Measurements from ENCODE around the gene EPHB3. TPM values are rescaled to one million over a fixed set of nuclear protein-coding genes. Genes with fewer than 3 reads are reported as not detected.
"Not testable (repeated sequence)": the region's sequence is repeated elsewhere in the genome, so short reads cannot be mapped to it uniquely, and the experiment has no call there.

EPHB3 gene
- total RNA-seq, 2 donors from 2014 or later: 40.1 to 64.2 TPM

- no peak overlapping the region for H3K27ac ChIP-seq
- DNase-seq: no peak
Observed at GRCh38 chr3:184611607-184612281, 50.2 kb downstream of the EPHB3 start.

DNA sequence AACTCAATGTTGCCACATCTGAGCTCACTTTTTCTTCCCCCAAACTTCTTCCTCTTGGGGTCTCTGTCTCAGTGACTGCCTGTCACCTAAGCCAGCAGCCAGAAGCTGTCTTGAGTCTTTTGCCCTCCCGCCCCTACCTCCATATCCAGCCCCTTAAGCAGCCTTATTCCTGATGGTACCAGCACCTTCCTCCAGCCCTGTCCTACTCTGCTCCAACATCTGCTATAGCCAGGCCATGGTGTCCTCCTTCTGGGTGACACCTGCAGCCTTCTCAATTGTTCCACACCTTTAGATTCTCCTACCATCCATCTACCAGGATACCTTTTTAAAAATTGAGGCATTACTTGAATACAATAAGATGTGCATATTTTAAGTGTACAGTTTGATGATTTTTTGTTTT, 53.8 kb downstream of the EPHB3 start:
- intact Hi-C loops (cut with DNase I): no loop called here
- no peak for DNase-seq
- Histone ChIP-seq H3K27ac (no peak overlapping the region), H3K4me1 (no peaks in the 10 kb centered on the region), H3K4me3 (no peak overlapping the region), H3K9me3 (no peaks in the 10 kb centered on the region), H3K36me3 (no peaks in the 10 kb centered on the region), H3K27me3 (no peaks in the 10 kb centered on the region), H3K9ac (ENCODE audit: low read depth in 2 of 2, low read length in 2 of 2) (no peak overlapping the region)
- TF ChIP-seq, protein P1, sequence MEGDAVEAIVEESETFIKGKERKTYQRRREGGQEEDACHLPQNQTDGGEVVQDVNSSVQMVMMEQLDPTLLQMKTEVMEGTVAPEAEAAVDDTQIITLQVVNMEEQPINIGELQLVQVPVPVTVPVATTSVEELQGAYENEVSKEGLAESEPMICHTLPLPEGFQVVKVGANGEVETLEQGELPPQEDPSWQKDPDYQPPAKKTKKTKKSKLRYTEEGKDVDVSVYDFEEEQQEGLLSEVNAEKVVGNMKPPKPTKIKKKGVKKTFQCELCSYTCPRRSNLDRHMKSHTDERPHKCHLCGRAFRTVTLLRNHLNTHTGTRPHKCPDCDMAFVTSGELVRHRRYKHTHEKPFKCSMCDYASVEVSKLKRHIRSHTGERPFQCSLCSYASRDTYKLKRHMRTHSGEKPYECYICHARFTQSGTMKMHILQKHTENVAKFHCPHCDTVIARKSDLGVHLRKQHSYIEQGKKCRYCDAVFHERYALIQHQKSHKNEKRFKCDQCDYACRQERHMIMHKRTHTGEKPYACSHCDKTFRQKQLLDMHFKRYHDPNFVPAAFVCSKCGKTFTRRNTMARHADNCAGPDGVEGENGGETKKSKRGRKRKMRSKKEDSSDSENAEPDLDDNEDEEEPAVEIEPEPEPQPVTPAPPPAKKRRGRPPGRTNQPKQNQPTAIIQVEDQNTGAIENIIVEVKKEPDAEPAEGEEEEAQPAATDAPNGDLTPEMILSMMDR (IDR thresholded peaks at IDR 0.05): no peak

More at GRCh38 chr3:184611607-184612281, 50.2 kb downstream of the EPHB3 start:
- Histone ChIP-seq H3K4me3 (no peak overlapping the region), H3K27me3 (no peaks in the 10 kb centered on the region), H3K36me3 (no peaks in the 10 kb centered on the region), H3K4me1 (no peaks in the 10 kb centered on the region), H3K9me3 (no peaks in the 10 kb centered on the region), H3K9ac (ENCODE audit: low read depth in 2 of 2, low read length in 2 of 2) (no peak overlapping the region)
- TF ChIP-seq, protein P1 (IDR thresholded peaks at IDR 0.05): no peak
- intact Hi-C loops (cut with DNase I): no loop called here

GRCh38 chr3:184616436-184616835, 54.9 kb downstream of the EPHB3 start:
- Histone ChIP-seq H3K9ac (ENCODE audit: low read depth in 2 of 2, low read length in 2 of 2) (no peak overlapping the region), H3K27me3 (no peaks in the 10 kb centered on the region), H3K36me3 (no peaks in the 10 kb centered on the region), H3K4me3 (no peak overlapping the region), H3K4me1 (no peaks in the 10 kb centered on the region), H3K27ac (no peak overlapping the region), H3K9me3 (no peaks in the 10 kb centered on the region)
- no peak for DNase-seq
- intact Hi-C loops (cut with DNase I): no loop called here
- TF ChIP-seq, protein P1 (IDR thresholded peaks at IDR 0.05): no peak

DNA sequence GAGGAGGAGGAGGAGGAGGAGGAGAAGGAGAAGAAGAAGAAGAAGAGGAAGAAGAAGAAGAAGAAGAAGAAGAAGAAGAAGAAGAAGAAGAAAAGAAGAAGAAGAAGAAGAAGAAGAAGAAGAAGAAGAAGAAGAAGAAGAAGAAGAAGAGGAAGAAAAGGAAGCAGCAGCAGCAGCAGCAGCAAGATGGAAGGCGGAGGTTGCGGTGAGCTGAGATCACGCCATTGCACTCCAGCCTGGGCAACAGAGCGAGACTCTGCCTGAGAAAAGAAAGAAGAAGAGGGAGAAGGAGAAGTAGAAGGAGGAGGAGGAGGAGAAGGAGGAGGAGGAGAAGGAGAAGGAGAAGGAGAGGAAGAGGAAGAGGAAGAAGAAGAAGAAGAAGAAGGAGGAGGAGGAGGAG, 55.7 kb downstream of the EPHB3 start:
- H3K4me3 ChIP-seq; H3K9me3 ChIP-seq; DNase-seq; H3K27me3 ChIP-seq; H3K27ac ChIP-seq; H3K36me3 ChIP-seq; H3K9ac ChIP-seq (ENCODE audit: low read depth in 2 of 2, low read length in 2 of 2); intact Hi-C loops (cut with DNase I); H3K4me1 ChIP-seq: not testable (repeated sequence)

- H3K27ac ChIP-seq: no peak overlapping the region
- no peaks in the 10 kb centered on the region for H3K9me3 ChIP-seq
- no peak overlapping the region for H3K4me3 ChIP-seq
- TF ChIP-seq, protein P1 (IDR thresholded peaks at IDR 0.05): no peak
- H3K36me3 ChIP-seq: no peaks in the 10 kb centered on the region
- H3K4me1 ChIP-seq: no peaks in the 10 kb centered on the region
- intact Hi-C loops (cut with DNase I): no loop called here
- H3K9ac ChIP-seq (ENCODE audit: low read depth in 2 of 2, low read length in 2 of 2): no peak overlapping the region
- no peaks in the 10 kb centered on the region for H3K27me3 ChIP-seq
- no peak for DNase-seq
Observed at GRCh38 chr3:184618811-184619210, 57.2 kb downstream of the EPHB3 start.

DNA sequence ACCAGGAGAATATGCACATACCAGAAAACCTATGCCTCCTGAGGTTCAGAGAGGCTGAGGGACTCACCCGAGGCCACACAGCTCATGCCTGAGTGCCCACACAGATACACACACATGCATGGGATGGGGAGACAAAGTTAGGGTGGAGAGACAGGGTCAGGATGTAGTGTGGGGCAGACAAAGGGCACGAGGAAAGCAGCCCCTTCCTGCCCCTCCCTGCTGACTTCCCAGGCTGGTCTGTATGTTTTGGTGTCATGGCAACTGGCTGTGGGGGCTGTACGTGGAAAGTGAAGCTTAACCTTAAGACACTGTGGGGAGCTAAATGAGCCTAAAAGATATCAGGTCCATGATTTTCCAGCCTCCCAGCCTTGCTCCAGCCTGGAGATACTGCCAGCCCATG, 57.8 kb downstream of the EPHB3 start:
- TF ChIP-seq, protein P1 (IDR thresholded peaks at IDR 0.05): no peak
- H3K27me3 ChIP-seq: no peaks in the 10 kb centered on the region
- intact Hi-C loops (cut with DNase I): no loop called here
- DNase-seq: no peak
- no peak overlapping the region for H3K4me3 ChIP-seq
- H3K9ac ChIP-seq (ENCODE audit: low read depth in 2 of 2, low read length in 2 of 2): no peak overlapping the region
- H3K9me3 ChIP-seq: no peaks in the 10 kb centered on the region
- no peak overlapping the region for H3K27ac ChIP-seq
- no peaks in the 10 kb centered on the region for H3K4me1 ChIP-seq
- H3K36me3 ChIP-seq: no peaks in the 10 kb centered on the region
